Activated CD8-positive, alpha-beta memory T cell treated with anti-CD3 and anti-CD28 coated beads, Interleukin-2, amount 50 U/mL, for 48 hours (primary cell): ENCODE measurements around the gene PDSS1.
"Not testable (repeated sequence)": the region's sequence is repeated elsewhere in the genome, so short reads cannot be mapped to it uniquely, and the experiment has no call there.

Source experiments
- DNase-seq: peaks from one replicate; pipeline ENCODE4 v3.0.0-alpha.2; 2020

PDSS1 gene

DNA sequence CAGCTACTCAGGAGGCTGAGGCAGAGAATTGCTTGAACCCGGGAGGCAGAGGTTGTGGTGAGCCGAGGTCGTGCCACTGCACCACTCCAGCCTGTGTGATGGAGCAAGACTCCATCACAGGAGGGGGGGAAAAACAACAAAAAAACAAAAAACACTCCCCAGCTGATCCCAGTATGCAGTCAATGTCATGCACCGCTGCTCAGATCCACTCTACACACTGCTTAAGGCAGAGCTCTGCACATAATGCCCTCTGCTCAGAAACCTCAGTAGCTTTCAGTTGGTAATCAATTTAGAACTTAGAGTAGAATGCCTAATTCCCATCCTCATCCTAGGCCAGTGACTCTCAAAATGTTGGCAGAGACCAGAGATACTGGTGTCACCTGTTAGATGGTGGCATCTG is 43.9 kb downstream of the PDSS1 start:
- DNase-seq = no peak

GRCh38 chr10:26743091-26743490 is 45.6 kb downstream of the PDSS1 start:
- DNase-seq = no peak

DNA sequence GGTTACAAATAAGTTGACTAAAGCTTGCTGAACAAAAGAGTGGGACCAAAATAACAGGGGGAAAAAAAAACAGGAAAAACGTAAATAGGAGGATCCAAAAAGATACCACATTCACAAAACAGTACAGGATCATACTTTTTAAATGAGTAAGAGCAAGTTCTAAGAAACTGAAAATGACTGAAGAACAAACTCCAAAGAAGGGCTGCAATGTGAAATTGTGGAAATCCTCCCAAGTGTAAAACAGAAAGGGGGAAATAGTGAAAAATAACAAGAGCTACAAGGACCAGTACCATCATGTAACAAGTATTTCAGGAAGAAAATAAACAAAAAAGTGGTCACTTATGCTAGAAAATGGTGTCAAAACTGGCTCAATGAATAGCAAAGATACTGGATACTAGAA is 46.3 kb downstream of the PDSS1 start:
- DNase-seq = no peak

GRCh38 chr10:26746061-26746460 is 48.6 kb downstream of the PDSS1 start:
- DNase-seq = no peak

GRCh38 chr10:26755443-26755903 is 58.0 kb downstream of the PDSS1 start:
- no peak for DNase-seq

DNA sequence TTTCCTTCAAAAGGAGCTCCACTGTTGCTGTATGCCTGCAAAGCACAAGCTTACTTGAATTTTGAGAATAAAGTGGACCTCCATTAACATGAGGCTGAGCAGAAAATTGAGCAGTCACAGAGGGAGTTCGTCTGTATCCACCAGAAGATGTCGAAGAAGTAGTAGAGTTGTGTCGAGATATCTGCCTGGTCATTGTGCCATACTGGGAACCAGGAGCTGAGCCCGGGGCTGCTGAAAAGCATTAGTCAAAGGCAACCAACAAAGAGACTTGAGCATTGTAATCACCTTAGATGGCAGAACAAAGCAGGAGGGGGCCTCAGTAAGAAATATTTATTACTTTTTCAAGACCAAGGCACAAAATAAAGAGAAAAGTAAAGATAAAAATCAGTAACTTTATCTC is 61.5 kb downstream of the PDSS1 start:
- DNase-seq = no peak

DNA sequence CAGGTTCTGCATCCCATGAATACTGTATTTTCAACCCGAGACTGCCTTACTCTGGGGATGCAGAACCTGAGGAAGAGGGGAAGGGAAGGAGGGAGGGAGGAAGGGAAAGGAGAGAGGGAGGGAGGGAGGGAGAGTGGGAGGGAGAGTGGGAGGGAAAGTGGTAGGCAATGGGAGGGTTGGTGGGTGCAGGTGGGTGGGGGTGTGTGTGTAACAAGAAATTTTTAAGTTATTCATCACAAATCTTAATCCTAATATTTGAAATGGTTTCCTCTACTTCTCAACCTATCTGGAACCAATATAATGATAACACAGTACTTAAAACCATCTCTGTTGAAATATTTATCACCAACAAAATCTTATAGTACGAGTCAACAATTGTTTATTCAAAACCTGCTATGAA is 68.0 kb downstream of the PDSS1 start:
- DNase-seq = no peak

DNA sequence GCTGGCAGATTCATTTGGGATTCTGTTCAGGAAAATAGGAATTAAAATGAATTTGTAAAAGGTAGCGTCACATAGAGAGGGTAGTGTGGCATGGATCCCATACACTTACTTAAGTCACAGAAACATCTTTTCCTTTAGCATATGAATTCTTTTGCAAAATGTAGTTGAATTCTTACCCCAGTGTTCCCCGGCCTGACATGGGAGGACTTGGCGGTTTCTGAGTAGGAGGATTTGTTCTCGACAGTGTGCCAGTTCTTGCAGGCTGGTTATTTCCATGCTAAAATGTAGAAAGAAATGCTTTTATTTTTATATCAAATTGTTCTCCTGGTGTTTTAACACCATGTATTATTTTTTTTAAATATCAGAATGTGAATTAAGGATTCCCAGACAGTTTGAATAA is 72.6 kb downstream of the PDSS1 start:
- DNase-seq = no peak

GRCh38 chr10:26773633-26774032 is 76.1 kb downstream of the PDSS1 start:
- no peak for DNase-seq

DNA sequence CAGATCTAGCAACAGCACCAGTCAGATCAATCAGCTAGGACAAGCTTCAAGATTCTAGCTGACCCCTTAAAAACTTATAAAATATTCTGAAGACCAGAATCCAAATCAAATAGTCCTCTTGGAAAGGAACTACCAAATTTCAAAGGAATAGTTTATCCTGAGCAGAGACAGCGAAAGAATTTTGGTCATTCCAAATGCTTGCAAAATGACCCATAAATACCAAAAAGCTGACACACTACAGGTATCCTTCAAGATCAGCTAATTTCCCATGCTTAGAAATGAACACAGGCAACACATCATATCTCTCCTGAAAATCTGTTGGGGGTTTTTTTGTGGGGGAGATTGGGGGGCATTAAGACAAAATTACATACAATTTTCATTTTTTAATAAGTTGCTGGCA is 78.8 kb downstream of the PDSS1 start:
- DNase-seq = no peak

DNA sequence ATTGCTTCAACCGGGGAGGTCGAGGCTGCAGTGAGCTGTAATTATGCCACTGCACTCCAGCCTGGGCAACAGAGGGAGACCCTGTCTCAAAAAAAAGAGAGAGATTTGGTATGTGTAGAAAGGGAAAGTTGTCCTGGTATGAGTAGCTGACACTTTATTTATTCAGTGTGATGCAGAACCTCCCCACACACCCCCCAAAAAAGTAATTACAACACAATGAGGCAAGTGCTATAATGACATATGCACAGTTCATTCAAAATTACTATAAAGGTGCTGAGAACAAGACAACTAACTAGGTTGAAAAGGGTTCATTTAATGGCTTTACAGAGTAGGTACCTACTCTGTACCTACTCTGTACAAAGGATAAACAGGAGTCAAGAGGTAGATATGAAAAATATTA is 80.2 kb downstream of the PDSS1 start:
- no peak for DNase-seq

DNA sequence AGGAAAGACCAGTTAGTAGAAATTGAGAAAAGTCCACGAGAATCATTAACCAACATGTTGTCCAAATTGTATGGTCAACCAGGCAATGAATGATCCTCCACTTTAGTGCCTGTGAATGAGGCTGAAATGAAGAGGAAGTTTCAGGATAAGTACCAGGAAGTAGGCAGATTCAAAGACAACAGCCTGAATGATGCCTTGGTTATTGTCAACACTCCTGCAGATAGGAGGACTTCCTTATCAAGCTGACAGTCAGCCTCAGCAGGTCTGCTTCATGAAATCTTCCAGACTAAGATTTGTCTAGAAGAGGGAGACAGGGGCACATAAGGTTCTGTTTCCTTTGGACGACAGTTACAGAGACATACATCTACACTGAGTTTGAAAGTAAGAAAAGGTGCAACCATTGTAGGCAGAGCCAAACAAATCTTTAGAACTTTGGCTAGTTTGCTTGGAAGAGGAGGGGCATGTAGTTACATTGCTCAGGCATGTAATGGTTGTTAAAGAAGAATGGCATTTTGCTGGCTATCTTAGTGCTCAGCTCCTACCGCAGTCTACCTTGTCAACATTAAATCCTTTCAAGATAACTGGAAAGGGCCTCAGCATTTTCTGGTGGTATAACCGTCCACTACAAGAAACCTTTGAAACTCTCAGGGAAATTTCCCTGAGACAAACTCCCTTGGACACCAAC is 81.8 kb downstream of the PDSS1 start:
- DNase-seq = no peak

- DNase-seq = no peak
These were observed 82.7 kb downstream of the PDSS1 start for GRCh38 chr10:26780106-26780792.

- peak; percentile 58 for DNase-seq
These were observed 83.5 kb downstream of the PDSS1 start for GRCh38 chr10:26780793-26781601.

DNA sequence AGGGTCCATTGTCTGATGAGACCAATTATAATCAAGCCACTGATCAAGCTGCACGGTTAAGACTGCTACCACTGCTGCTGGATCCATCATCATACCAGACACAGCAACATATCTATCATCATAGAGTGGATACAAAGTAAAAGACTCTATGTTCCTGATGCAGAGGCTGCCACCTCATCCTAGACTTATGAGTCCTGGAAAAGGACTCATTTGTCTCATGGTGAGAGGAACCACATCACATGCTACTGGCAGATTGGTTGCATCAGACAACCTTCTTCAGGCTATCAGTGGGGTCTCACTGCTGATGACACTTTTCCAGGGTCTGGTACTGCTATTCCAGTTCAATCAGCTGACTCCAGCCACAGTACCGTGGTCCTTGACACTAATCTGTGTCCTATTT is 84.3 kb downstream of the PDSS1 start:
- DNase-seq = no peak

- DNase-seq = no peak
These were observed 89.9 kb downstream of the PDSS1 start for GRCh38 chr10:26787362-26787761.

GRCh38 chr10:26789779-26790178 is 92.3 kb downstream of the PDSS1 start:
- DNase-seq = not testable (repeated sequence)

- DNase-seq = no peak
These were observed 92.9 kb downstream of the PDSS1 start for GRCh38 chr10:26790221-26790995.

GRCh38 chr10:26792758-26793495 is 95.4 kb downstream of the PDSS1 start:
- no peak for DNase-seq
